Activated CD4-positive, alpha-beta T cell treated with anti-CD3 and anti-CD28 coated beads, Interleukin-10, Interleukin-2, amounts not matched to agents 100 ng/mL and 50 ng/mL, durations not matched to agents 16 hours and 8 hours (primary cell): Measurements from ENCODE around the gene RBM5.
"Not testable (repeated sequence)": the region's sequence is repeated elsewhere in the genome, so short reads cannot be mapped to it uniquely, and the experiment has no call there.

Experiments
- DNase-seq: peaks from one replicate; pipeline ENCODE4 v3.0.0-alpha.2; 2020

The RBM5 gene

DNA sequence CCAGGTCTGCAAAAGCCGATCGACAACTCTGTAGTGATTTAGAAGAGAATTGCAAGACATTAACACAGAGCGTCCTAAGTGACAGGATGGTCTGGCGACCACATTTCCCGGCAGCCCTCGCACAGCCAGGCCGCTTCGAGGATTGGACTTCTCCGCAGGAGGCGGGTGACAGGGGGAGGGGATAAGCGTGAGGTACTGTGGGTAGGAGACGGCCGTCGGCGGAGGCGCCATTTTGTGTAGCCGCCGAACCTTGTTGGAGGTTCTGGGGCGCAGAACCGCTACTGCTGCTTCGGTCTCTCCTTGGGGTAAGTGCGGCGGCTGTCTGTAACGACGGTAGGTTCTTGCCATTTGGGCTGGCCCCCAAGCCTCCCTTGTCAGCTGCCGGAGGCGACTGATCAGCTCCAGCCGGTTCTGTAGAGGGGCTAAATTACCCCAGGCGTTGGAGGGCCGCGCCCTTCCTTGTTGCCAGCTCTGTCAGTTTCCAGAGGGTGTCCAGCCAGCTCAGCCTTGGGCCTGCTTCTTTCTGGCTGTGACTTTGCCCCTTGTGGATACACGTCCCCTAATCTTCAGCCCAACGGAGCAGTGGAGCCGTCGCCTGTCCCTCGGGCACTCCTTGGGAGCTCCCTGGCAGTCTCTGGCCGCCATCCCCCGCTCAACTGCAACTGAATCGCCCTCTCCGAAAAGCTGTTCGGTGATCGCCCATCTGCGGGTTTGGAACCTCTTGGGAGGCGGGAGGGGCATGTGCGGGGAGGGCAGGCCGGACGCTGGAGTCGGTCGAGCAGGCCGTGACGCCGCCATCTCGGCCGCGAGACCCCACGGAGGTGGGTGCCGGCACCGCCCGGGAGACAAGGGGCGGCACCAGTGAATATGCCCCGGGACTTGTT is at the start of gene RBM5:
Gene RBM5 (plus strand): TSS at position 195 of the 884 bp plus-strand sequence. CDS start 1,516 bp downstream, outside the sequence.
- peak; percentile 97 for DNase-seq

DNA sequence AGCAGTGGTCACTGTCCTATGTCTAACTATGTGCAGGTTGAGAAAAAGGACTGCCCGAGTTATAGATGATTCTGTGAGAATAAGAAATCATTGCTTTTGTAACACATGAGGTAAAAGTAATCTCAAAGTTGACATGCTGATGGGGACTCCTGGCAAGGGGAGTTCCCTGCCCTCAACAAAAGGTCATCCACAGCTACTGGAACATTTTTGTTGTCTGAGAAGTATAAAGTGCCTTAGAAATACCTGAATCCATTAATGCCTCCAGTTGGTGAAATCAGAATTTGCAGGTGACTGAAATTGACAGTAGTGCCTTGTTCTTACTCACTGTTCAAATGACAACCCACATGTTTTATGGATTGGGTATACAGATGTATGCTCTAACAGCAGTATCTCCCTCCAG is 43.7 kb upstream of the RBM5 start:
- no peak for DNase-seq

- DNase-seq, result no peak
Measured at GRCh38 chr3:50047426-50047825, 41.3 kb upstream of the RBM5 start.

DNA sequence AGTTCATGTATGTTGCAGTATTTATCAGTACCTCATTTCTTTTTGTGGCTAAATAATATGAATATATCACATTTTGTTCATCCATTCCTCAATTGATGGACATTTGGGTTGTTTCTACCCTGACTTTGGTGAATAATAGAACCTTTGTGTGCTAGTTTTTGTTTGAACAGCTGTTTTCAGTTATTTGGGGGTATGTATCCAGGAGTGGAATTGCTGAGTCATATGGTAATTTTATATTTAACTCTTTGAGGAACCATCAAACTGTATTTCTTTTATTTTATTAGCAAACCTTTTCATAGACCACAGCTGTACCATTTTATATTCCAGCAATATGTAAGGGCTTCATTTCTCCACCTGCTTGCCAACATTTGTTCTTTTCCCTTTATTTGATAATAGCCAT is 38.4 kb upstream of the RBM5 start:
- DNase-seq, result no peak

DNA sequence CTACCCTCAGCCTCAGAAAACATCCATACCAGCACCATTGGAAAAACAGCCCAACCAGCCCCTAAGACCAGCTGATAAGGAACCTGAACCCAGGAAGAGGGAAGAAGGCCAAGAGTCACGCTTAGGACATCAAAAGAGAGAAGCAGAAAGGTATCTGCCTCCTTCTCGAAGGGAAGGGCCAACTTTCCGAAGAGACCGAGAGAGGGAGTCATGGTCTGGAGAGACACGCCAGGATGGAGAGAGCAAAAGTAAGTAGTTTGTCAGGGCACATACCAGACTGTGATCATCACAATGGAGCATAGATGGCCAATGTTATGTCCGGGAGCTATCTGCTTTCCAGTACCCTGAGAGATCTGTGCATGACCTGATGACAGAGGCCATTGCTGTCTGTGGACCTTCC is 31.0 kb upstream of the RBM5 start:
- DNase-seq, result no peak

DNA sequence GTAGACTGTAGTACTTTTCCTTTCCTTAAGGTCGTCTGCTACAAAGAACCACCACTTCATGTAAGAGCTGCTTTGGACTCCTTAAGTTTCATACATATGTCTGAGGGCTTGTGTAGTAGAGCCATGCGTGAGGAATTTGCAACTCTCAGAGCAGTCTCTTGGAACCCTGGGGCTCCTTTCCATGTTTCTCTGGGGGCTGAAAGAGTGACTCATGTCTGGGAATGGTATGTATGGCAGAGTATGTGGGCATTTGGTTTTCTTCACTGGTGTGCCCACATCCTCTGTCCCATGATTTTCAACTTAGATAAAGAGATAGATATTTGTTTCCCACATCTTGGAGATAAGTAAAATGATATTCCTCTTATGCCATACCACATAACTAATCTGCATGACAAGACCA is 20.6 kb upstream of the RBM5 start:
- no peak for DNase-seq

GRCh38 chr3:50078091-50078490 is 10.6 kb upstream of the RBM5 start:
- DNase-seq, result no peak

GRCh38 chr3:50078622-50079021 is 10.1 kb upstream of the RBM5 start:
- DNase-seq, result peak; percentile 14

DNA sequence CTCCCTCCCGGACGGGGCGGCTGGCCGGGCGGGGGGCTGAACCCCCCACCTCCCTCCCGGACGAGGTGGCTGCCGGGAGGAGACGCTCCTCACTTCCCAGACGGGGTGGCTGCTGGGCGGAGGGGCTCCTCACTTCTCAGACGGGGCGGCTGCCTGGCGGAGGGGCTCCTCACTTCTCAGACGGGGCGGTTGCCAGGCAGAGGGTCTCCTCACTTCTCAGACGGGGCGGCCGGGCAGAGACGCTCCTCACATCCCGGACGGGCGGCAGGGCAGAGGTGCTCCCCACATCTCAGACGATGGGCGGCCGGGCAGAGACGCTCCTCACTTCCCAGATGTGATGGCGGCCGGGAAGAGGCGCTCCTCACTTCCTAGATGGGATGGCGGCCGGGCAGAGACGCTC is 3.8 kb upstream of the RBM5 start:
- DNase-seq, result not testable (repeated sequence)

GRCh38 chr3:50089609-50089945 is 858 bp downstream of the RBM5 start:
- DNase-seq, result no peak

DNA sequence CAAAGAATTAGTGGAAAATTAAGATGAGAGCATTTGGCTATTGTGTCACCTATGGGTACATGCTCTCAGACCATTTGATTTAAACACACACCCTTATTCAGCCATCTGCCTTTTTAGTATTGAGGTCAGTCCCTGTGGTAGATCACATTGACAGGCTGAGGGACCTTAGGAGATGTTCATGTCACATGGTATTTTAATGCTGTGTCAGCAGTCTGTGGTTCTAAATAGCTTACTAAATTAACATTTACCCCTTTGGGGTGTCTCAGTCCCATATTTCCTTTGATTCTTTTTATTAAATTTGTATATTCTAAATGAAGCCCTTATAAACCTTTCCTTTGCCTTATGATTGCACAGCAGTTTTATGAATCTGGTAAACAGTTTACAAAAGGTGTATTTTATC is 2.3 kb downstream of the RBM5 start:
- DNase-seq, result peak; percentile 13

- DNase-seq, result no peak
Measured at GRCh38 chr3:50095352-50095998, 6.8 kb downstream of the RBM5 start.

DNA sequence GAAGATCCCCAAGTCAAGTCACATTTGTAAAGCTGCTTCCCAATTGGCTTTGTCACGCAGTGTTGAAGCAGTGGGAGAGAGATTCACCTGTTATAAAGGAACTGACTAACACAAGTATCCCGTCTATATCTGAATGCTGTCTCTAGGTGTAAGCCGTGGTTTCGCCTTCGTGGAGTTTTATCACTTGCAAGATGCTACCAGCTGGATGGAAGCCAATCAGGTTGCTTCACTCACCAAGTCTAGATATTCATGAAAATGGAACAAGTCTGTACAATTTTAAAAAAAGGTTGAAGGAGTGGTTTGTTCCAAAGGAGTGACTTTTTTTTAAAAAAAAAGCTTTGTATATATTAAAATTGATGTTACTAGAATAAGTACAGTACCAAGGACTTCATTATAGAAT is 11.7 kb downstream of the RBM5 start:
- DNase-seq, result no peak

GRCh38 chr3:50100956-50101845 is 12.5 kb downstream of the RBM5 start:
- no peak for DNase-seq

GRCh38 chr3:50102558-50102957 is 13.8 kb downstream of the RBM5 start:
- no peak for DNase-seq

DNA sequence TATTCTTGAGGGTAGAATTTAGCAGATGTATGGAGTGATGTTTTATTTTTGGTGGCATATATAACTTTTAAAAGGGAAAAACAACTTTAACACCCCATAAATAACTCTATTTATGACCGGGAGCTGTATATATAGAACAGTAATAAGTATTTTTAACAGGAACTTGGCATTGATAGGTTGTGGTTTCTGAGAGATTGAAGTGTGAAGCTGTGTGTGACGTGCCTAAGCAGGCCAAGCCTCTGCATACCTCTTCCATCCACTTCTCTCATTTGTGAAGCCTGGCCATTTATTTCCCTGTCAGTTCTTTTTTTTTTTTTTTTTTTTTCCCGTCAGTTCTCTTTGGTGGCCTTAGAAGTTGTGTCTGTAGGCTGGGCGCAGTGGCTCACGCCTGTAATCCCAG is 23.0 kb downstream of the RBM5 start:
- no peak for DNase-seq

- no peak for DNase-seq
Measured at GRCh38 chr3:50112462-50112861, 23.7 kb downstream of the RBM5 start.

DNA sequence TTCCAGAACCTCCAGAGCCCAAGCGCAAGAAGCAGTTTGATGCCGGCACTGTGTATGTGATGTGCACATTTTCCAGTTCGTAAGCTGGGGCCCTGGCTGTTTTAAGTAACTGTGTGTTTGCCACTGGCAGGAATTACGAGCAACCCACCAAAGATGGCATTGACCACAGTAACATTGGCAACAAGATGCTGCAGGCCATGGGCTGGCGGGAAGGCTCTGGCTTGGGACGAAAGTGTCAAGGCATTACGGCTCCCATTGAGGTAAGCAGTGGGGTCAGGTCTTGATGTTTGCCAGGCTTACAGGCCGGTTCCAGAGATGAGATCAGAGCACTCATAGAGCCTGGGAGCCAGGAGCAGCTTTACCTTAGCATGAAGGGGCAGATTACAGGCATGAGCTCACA is 28.4 kb downstream of the RBM5 start:
- DNase-seq, result no peak

DNA sequence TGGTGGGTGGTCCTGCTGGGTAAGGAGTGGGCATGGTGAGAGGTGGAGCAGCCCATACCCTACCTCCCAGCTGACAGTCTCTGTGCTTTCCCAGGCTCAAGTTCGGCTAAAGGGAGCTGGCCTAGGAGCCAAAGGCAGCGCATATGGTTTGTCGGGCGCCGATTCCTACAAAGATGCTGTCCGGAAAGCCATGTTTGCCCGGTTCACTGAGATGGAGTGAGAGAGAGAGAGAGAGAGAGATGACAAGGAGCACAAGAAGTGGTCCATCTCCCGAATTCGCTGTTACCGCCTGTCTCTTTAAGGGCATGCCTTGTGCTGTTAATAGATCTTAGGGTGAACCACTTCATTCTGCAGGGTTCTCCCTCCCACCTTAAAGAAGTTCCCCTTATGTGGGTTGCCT is 29.5 kb downstream of the RBM5 start:
- DNase-seq, result no peak

DNA sequence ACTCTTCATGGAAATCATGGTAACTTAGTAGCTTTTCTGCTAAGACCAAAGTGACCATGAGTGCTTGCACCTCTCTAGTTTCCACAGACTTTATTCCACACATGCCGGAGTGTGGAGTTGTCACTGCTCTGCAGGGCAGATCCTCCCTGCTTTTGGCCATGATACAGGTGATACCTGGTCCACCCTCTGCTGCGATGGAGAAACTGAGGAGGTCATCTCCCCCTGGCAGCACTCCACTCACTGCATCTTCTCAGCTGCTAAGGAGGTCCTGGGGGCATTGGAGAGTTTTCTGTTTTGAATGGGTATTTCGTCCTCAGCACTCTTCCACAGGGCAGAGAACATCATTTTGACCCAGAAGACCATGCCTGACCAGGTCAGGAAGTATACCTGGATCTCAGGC is 31.1 kb downstream of the RBM5 start:
- DNase-seq, result no peak

DNA sequence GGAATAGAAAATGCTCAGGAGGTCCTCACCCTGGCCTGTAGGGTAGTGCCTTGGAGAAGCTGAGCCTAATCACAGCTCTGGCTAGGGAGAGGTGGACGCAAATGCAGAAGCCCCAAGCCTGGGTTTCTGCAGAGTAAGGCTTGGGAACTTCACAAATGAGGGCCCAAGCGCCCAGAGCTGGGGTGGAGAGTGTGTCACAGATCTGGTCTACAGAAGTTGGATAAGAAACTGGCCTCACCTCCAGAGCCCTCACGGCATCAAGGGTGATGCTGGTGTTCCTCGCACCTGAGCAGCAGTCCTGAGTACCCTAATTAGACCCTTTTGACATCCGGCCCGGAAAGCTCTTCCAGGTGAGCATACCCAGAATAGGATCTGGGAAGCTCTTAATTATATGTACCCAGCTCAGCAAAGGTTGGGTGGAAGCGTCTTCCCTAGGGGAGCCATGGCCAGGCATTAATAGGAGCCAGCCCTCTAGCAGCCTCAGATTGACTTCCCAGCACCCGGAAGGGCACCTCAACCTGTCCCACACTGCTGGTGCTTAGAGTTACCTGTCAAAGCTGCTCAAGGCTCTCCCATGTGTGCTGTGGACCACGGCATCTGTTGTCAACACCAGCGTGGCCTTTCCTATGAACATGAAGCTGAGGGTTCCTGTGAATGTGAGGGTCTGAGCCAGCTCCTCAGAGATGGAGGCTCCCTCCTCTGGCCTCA is 31.8 kb downstream of the RBM5 start:
- no peak for DNase-seq

DNA sequence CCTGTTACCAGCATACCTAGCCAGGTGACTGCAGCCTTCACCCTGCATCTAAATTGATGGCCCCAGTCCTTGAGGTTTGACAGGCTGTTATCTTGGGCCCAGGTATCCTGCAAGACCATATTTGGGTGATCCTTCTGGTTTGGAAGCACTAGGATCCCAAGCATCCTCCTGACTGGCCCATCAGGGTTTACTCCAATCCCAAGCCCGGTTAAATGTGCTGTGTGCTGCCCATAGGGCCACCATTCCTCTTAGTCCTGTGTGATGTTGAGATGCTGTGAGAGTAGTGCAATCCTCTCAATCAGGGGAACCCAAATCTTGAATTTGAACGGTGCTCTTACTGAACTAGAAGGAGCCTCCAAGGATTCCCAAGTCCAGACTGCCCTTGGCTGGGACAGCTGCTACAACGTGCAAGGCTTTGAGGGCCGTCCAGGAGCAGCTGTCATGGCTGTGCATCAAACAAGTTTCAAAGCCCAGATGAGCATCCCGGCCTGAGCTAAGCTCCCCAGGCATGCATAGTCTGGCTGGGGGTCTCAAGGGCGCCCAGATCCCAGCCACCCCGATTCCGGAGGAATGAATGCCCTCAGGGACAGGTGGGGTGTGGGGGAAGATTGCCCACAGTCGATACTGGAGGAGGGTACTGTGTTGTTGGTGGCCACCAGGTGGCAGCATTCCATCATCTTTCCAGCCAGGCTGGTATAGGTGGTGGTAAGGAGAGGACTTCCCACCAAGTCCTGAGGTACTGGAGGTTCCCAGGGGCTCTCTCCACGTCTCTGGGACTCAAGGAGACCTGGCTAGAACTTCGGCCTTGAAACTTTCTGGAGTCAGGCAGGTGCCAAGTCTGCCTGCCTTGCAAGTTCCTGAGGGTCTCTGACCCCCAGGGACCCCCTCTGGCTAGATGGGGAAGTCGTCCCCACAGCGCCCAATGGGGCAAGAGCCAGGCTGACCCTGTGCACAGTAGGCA is 32.6 kb downstream of the RBM5 start:
- DNase-seq, result peak; percentile 74
